HG02938 (cell line): ENCODE data around the gene PRKCZ.

Experiments used
- ATAC-seq: cut with Tn5 transposase; IDR thresholded peaks from one replicate; pipeline ENCODE4 v1.9.1; 2021; ENCODE audit warnings: mild to moderate bottlenecking, moderate library complexity; ENCODE audit not compliant: unreplicated experiment

PRKCZ gene

GRCh38 chr1:2060072-2060471 is 9.9 kb downstream of the PRKCZ start:
- no peak for ATAC-seq

- ATAC-seq, result no peak
Measured at GRCh38 chr1:2060535-2060934, 10.3 kb downstream of the PRKCZ start.

GRCh38 chr1:2061065-2061778 is 11.0 kb downstream of the PRKCZ start:
- ATAC-seq, result no peak

GRCh38 chr1:2065699-2066098 is 15.5 kb downstream of the PRKCZ start:
- no peak for ATAC-seq

- ATAC-seq, result no peak
Measured at GRCh38 chr1:2067393-2067792, 17.2 kb downstream of the PRKCZ start.

- no peak for ATAC-seq
Measured at GRCh38 chr1:2067981-2068380, 17.8 kb downstream of the PRKCZ start.

- ATAC-seq, result no peak
Measured at GRCh38 chr1:2068951-2069350, 18.7 kb downstream of the PRKCZ start.

GRCh38 chr1:2070016-2070415 is 19.8 kb downstream of the PRKCZ start:
- ATAC-seq, result no peak

- no peak for ATAC-seq
Measured at GRCh38 chr1:2070800-2071530, 20.8 kb downstream of the PRKCZ start.

GRCh38 chr1:2072109-2072806 is 22.0 kb downstream of the PRKCZ start:
- ATAC-seq, result no peak

GRCh38 chr1:2072891-2073290 is 22.7 kb downstream of the PRKCZ start:
- no peak for ATAC-seq

- no peak for ATAC-seq
Measured at GRCh38 chr1:2073382-2074230, 23.4 kb downstream of the PRKCZ start.

- no peak for ATAC-seq
Measured at GRCh38 chr1:2074396-2074795, 24.2 kb downstream of the PRKCZ start.

- ATAC-seq, result no peak
Measured at GRCh38 chr1:2074944-2075740, 24.9 kb downstream of the PRKCZ start.

- ATAC-seq, result no peak
Measured at GRCh38 chr1:2076826-2077225, 26.6 kb downstream of the PRKCZ start.

GRCh38 chr1:2078170-2078569 is 28.0 kb downstream of the PRKCZ start:
- no peak for ATAC-seq

GRCh38 chr1:2079396-2080085 is 29.3 kb downstream of the PRKCZ start:
- ATAC-seq, result no peak

GRCh38 chr1:2080140-2080539 is 29.9 kb downstream of the PRKCZ start:
- ATAC-seq, result no peak

GRCh38 chr1:2080884-2081283 is 30.7 kb downstream of the PRKCZ start:
- no peak for ATAC-seq
